ENCODE data around the gene SIX6. TPM values are rescaled to one million over a fixed set of nuclear protein-coding genes. Genes with fewer than 3 reads are reported as not detected.
"Not testable (repeated sequence)": the region's sequence is repeated elsewhere in the genome, so short reads cannot be mapped to it uniquely, and the experiment has no call there.

SIX6 gene
- polyA plus RNA-seq (2011; rRNA removed) (not detected in 2 replicates), polyA minus RNA-seq (2011; rRNA and poly(A)+ RNA removed) (not detected in 2 replicates)

DNA sequence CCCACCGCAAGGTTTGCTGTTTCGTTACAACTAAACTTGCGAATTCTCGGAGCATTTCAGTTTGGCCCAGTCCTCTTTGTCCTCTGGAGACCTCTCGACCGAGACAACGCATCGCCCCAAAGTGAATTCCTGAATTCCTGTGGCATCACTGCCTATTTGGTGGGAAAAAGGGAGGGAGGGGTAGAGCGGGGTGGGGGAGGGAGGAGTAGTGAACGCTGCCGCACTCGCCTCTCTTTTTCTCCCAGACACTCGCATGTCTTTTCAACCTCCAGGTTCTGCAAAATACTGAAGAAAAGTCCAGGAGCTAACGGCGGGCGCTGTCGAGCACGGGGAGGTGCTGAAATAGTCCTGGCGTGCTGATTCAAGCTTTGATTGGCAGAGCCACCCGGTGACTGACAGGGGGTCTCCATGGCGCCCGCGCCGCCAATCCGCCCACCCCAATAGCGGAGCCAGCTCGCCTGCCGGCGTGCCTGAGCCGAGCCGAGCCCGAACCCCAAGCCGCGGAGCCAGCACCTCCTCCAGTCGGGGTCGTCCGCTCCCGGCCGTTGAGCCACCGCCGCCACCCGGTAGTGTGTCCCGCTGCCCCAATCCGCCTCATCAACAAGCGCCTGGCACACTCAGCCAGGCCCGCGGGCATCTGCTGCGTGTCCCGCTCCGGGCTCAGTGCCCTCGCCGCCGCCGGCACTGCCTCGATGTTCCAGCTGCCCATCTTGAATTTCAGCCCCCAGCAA lies at the start of gene SIX6:
Gene SIX6 (plus strand): TSS at position 440 of the 731 bp plus-strand sequence. CDS start 253 bp downstream, at position 693.
- CTCF ChIA-PET, result no interaction called here
- POLR2A ChIA-PET, result no interaction called here
- DNase-seq (ENCODE audit: low read depth), result no peak
- Histone ChIP-seq H3K27me3 (ENCODE audit: control insufficient read depth, insufficient read depth, low read length) (peaks cover 65% of the 10 kb centered on the region), H3K36me3 (ENCODE audit: control insufficient read depth, insufficient read depth, low read length) (no peaks in the 10 kb centered on the region), H3K4me3 (ENCODE audit: low read depth, low read length) (no peak within 1 kb of the TSS)
- TF ChIP-seq, protein P1, sequence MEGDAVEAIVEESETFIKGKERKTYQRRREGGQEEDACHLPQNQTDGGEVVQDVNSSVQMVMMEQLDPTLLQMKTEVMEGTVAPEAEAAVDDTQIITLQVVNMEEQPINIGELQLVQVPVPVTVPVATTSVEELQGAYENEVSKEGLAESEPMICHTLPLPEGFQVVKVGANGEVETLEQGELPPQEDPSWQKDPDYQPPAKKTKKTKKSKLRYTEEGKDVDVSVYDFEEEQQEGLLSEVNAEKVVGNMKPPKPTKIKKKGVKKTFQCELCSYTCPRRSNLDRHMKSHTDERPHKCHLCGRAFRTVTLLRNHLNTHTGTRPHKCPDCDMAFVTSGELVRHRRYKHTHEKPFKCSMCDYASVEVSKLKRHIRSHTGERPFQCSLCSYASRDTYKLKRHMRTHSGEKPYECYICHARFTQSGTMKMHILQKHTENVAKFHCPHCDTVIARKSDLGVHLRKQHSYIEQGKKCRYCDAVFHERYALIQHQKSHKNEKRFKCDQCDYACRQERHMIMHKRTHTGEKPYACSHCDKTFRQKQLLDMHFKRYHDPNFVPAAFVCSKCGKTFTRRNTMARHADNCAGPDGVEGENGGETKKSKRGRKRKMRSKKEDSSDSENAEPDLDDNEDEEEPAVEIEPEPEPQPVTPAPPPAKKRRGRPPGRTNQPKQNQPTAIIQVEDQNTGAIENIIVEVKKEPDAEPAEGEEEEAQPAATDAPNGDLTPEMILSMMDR (IDR thresholded peaks at IDR 0.05; ENCODE audit: insufficient read depth, low read depth, low read length), result no peak

DNA sequence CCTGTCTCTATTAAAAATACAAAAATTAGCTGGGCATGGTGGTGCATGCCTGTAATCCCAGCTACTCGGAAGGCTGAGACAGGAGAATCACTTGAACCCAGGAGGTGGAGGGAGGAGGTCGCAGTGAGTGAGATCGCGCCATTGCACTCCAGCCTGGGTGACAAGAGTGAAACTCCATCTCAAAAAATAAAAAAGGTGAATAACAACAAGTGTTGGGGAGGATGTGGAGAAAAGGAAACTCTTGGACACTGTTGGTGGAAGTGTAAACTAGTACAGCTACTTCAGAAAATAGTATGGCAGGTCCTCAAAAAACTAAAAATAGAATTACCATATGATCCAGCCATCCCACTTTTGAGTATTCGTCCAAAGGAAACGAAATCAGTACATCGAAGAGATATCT lies 28.7 kb upstream of the SIX6 start:
- H3K27me3 ChIP-seq (ENCODE audit: control insufficient read depth, insufficient read depth, low read length); H3K36me3 ChIP-seq (ENCODE audit: control insufficient read depth, insufficient read depth, low read length); H3K4me3 ChIP-seq (ENCODE audit: low read depth, low read length); POLR2A ChIA-PET; DNase-seq (ENCODE audit: low read depth); CTCF ChIA-PET: not testable (repeated sequence)

DNA sequence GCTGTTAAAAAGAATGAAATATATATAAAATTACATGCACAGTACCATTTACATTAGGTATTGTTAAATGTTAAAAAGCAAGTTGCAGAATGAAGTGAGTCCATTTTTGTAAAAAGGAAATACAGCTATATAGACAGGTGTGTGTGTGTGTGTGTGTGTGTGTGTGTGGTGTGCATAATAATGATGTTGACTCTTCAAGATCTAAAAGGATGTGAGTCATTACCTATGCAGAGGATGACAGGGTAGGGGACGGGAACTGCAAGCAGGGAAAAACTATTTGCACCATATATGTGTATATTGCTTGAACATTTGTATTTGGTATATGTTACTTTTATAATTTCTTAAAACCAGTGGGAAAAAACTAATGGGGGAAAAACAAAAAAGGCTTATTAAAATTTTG lies 26.2 kb upstream of the SIX6 start:
- CTCF ChIA-PET, result interaction anchor here (1.1 kb wide), 1 partner anchor 29 kb away, joined by 3 read pairs; no protein-coding TSS in a partner anchor
- no peak overlapping the region for H3K4me3 ChIP-seq (ENCODE audit: low read depth, low read length)
- no peaks in the 10 kb centered on the region for H3K36me3 ChIP-seq (ENCODE audit: control insufficient read depth, insufficient read depth, low read length)
- no peak for DNase-seq (ENCODE audit: low read depth)
- POLR2A ChIA-PET, result no interaction called here
- TF ChIP-seq, protein P1 (IDR thresholded peaks at IDR 0.05; ENCODE audit: insufficient read depth, low read depth, low read length), result no peak
- peaks cover 9% of the 10 kb centered on the region for H3K27me3 ChIP-seq (ENCODE audit: control insufficient read depth, insufficient read depth, low read length)

DNA sequence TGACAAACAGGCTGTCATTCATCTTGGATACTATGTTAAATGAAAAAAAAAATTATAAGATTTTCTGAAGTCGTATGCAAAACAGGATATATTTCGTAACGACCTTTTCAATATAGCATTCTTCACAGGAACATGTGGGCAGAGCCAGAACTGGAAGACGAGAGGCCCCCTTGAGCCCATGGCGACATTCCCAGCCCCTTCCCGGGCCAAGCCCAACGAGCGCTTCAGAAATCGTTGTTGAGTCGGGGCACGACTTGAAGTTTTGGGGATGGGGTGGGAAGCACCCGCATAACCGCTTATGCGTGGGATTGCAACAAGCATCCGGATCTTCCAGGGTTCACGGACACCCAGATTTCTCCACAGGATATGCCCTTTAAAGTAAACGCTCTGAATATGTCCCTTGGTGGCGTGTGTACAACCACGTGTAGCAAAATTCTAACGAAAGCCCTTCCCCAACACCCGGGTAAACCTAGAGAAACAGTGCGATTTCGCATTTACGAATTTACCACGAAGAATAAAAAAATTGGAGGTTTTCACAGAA lies 23.8 kb upstream of the SIX6 start:
- ChIA-PET CTCF (no interaction called here), POLR2A (no interaction called here)
- no peak for DNase-seq (ENCODE audit: low read depth)
- H3K4me3 ChIP-seq (ENCODE audit: low read depth, low read length), result peak overlapping the region; percentile 33
- H3K27me3 ChIP-seq (ENCODE audit: control insufficient read depth, insufficient read depth, low read length), result peaks cover 9% of the 10 kb centered on the region
- H3K36me3 ChIP-seq (ENCODE audit: control insufficient read depth, insufficient read depth, low read length), result no peaks in the 10 kb centered on the region
- TF ChIP-seq, protein P1 (IDR thresholded peaks at IDR 0.05; ENCODE audit: insufficient read depth, low read depth, low read length), result no peak

DNA sequence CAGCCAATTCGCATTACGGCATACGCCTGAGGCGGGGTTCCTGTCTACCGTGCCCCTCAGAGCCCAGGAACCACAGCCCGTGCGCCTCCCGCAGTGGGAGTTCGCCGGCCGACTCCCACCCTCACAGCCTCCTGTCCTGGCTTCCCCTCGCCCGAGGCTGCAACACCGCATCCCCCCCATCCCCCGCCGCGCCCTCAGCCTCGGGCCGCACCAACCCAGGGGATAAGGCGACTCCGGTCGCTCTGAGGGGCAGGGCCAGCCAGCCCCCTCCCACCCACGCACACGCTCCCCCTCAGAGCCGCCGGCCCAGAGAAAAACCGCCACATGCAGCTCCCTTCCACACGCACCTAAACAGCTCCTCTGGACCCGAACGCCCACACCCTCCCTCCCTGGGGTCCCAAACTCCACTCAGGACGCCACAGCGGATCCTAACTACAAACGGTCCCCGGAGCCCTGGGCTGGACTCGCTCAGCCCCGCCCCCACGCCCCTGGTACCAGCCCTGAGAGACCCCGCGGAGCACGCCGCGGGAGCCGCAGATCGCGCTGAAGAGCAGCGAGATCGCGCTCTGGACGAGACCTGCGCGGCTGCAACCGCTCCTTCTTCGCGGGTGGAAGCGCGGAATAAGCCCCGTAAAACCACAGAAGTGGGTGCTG lies 23.2 kb upstream of the SIX6 start, which contains the start of gene C14orf39:
Gene C14orf39 (minus strand): TSS at position 466 of the 654 bp plus-strand sequence. CDS start 985 bp downstream, outside the sequence.
- CTCF ChIA-PET, result no interaction called here
- no peak for DNase-seq (ENCODE audit: low read depth)
- H3K36me3 ChIP-seq (ENCODE audit: control insufficient read depth, insufficient read depth, low read length), result no peaks in the 10 kb centered on the region
- TF ChIP-seq, protein P1 (IDR thresholded peaks at IDR 0.05; ENCODE audit: insufficient read depth, low read depth, low read length), result no peak
- peaks cover 9% of the 10 kb centered on the region for H3K27me3 ChIP-seq (ENCODE audit: control insufficient read depth, insufficient read depth, low read length)
- POLR2A ChIA-PET, result no interaction called here
- peak within 1 kb of the TSS; percentile 33 for H3K4me3 ChIP-seq (ENCODE audit: low read depth, low read length)
